Cerebellar cortex (tissue), 1 donor: Measurements from ENCODE around the gene MPPED1.

Experiments
- DNase-seq: peaks from one replicate; pipeline ENCODE4 v3.0.0-alpha.2; 2015; ENCODE audit warnings: low spot score

The MPPED1 gene

DNA sequence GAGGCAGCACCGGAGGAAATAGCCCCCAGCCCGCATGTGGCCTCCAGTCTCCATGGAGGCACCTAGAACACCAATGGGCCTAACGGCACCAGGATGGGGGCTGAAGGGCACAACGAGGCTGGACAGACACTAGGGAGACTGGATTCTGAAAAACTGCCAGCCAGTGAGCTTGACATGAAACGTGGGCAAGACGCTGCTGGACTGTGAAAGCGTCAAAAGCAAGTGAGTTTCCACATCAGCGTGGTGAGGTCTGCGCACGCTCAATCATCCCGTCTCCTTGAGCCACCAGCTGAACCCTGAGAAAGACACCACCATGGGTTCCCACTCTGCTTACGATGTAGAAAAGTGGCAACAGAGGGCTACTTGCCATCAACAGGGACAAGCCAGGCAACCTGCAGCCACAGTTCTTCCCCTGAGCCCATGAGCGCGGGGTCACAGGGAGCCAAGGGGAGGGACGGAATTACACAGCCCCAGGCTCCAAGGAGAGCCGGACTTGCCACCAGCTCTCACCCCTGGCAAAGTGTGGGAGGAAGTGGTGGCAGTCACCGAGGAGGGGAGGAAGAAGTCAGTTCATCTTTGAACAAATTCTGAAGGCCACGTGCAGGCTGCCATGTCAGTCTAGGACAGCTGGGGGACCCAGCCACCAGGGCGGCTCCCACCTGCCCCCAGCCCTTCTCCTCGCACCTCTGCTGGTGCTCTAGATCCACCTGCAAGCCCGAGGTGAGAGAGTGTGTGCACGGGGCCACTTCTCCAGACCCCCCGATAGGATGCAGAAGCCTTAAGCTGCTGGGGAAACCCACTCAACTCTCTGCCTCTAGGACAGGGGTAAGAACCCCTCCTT lies 131.1 kb downstream of the MPPED1 start:
- no peak for DNase-seq

DNA sequence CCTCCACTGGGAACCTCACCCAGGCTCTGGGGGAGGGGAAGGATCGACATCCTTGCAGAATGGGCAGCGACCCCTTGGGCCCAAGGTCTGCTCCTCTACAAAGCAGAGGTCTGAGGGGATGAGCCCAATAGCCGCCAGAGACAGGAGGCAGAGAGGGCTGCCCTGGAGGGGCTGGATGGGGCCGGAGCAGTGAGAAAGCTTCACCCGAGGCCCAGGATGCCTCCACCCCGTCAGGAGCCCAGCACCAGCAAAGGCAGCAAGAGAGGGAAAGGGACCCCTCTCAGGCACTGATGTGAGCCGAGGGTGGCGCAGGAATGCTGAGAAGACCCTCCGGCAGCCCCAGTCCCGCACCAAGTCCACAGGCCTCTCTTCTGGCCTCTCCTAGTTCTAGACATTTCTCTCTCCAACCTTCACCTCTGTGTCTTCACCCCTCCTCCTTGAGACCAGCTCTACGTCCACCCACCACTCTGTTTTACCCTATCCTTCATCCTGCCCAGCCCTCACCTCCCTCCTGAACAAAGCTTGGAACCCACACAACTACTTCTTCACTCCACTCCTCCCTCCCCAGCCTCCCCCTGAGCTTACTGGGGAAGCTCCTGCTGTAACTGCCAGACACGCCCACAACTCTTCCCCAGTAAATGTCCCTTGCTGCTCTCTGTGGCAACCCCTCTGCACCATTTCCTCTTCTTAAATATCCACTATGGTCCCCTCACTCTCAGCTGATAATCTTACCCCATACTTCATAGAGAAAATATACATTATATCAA lies 131.9 kb downstream of the MPPED1 start:
- no peak for DNase-seq

DNA sequence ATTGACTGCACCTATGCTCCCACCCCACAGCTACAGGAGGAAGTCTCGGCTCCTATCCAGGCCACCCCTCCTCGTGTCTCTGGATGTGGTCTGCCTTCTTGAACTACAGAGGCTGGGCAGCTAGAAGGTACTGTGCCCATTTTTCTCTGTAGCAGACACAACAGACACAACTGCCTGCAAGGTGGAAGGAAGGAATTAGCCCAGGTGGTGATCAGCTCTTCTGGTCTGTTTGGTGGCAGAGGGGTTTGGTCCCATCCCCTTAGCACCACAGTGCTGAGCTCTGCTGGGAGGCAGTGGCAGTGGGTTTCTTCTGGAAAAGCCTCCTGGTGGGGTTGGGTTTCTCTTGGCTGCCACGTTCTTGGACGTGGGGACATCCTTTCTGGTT lies 132.5 kb downstream of the MPPED1 start:
- no peak for DNase-seq

DNA sequence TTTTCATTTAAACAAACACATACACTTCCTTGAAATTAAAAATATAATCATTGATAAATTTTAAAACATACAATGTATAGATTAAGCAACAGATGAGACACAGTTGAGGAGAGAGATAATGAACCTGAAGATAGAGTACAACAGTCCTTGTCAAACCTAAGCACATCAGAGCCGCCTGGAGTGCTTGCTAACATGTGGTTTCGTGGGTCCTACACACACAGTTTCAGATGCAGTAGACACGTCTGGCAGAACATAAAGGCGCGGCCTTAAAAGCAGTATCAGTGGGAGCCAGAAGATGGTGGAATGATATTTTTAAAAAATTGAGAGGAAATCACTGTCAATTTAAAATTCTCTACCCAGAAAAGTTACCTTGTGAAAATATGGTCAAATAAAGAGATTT lies 134.4 kb downstream of the MPPED1 start:
- no peak for DNase-seq

DNA sequence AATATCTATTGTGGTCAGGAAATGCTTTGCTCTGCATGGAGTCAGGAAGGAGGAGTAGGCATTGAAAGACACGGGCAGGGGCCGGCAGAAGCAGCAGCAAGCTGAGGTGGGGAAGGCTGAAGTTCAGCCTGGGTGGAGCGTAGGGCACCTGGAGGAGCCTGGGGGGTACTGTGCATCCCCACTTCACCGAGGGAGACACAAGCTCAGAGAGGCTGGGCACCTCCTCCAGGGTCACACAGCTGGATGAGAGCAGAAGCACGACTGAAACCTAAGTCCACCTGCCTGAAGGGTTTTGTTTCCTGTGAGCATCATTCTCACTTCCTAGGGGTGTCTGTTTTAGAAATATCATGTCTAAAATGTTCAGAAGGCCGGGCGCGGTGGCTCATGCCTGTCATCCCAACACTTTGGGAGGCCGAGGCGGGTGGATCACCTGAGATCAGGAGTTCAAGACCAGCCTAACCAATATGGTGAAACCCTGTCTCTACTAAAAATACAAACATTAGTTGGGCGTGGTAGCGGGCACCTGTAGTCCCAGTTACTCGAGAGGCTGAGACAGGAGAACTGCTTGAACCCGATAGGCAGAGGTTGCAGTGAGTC lies 138.3 kb downstream of the MPPED1 start:
- DNase-seq = no peak

DNA sequence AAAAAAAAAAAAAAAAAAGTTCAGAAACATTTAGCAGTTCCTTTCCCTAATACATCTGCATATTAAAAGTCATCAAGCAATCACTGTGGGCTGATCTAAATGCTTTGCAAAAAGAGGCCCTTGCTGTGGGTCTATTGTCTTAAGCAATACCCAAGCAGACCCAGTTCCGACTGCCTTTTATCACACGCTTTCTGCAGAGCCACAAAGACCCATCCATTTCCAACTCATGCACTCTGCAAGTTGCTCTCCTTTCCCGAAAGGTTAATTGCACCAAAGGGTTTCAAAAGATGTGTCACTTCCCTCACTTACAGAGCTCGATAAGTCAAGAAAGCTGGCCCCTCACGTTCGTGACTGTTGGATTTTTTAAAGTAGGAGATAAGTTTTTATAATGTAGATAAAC lies 138.9 kb downstream of the MPPED1 start:
- no peak for DNase-seq

DNA sequence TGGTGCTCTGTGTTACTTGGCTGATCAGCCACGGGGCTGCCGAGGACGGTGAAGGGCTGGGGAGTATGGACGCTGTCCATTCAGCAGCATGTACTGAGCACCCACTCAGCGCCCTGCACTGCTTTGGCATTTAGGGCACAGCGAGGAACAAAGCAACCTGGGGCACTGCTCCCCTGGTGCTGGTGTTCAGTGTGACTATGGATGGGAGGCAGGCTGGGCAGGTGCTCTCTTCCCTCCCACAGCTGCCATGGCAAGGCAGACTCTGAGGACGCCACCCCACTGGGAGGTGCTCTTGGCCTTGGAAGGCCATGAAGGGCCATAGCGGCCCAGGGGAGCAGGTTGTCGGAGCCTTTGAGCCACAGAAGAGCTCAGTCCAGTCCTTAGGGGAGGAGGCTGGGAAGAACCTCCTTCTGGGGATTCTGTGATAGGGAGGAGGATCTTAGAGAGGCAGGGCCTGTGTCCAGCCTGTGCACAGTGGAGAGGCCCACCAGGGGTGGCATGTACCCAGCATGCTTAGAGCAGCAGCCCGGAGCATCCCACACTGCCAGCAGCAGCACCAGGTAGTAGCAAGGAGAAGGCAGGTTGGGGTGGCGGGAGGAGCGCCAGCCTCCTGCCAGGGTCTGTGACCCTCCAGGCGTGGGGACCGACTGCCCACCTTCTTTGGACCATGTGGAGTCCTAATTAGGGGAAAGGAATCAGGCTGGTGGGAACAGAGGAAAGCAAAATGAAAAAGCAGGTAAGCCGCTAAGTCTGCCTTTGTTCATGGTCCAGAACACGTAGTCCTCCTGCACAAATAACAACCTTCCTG lies 141.8 kb downstream of the MPPED1 start:
- no peak for DNase-seq

DNA sequence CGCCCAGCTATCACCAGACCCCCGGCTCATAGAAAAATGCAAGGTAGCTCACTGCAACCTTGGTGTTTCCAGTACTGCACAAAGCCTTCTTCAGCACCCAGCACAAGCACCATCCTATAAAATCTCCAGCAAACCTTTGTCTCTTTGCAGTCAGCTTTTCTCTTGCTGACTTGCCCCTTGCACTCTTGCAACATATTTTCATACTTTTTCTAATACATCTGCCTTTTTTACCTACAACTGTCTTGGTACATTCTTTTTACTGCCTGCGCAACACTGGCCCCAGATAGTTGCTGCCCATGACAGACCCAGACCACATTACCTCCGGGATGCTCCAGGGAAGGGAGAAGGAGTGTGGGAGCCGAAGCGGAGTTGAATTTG lies 142.4 kb downstream of the MPPED1 start:
- DNase-seq = no peak

DNA sequence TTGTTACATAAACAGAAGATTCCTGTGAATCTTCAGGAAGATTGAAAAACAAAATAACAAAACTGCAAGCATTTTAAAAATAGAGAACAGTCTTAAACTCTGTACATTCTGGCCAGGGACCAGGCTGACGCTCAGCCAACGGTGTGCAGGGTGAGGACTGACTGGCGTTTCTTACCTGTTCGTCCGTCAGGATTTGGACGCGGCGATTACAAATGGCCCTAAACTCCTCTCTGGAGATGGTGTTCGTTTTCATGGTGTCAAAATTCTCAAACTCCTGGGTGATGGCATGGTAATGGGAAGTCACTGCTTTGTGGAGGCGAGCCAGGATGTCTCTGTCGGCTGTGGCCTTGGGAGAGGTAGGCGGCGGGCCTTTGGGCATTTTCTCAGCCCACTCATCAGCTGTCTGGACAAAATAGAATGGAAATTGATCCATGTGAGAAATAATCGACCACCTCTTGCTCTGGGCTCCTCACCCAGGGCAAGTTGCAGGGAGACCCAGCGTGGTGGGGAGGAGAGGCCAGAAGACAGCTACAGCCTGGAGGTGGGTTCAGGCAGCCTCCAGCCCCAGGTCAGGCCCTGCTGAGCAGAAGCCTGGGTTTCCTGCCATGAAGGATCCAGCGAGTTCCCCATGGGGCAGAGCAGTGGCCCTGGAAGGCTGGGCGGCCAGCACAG lies 143.0 kb downstream of the MPPED1 start:
- no peak for DNase-seq

DNA sequence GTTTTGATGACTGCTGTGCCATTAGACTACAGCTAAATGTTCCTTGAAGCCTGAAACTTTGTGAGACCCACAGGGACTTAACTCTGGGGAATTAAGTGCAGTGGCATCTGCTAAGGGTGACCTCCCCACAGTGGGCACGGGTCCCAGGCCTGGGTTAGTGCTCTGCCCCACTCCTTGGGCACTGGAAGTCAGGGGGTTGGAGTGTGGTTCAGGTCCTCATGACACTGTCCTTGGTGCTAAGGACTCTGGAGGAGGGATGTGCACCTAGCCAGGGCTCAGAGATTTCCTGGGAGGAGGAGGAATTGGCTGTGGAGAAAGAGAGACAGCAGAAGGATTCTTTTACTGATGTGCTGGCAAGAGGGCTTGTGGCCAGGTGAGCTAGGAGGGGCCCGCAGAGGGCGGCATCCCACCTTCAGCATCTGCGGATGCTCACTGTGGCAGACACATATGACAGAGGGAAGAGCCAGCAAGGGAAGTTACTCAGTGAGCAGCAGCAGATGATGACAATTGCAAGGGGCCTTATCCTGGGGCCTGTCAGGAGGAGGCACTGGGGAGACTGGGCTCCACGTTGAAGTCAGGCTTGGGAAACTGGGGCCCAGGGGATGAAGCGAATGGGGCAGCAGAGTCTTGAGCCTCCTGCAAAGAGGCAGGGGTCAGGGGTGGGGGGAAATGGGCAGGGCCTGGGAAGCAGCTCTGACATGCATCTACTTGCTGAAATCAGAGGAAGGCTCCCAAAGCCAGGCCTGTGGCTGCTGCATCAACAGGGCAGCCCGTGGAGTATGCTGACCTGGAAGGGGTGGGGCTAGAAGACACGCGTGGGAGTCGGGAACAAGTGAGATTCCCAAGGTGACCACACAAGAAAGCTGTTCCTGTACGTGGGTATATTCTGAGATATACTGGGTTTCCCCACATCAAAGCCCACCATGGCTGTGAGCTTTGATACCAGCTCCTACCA lies 144.0 kb downstream of the MPPED1 start:
- no peak for DNase-seq
